Posterior vena cava (tissue), 2 donors: ENCODE data around the gene CD34. TPM values are rescaled to one million over a fixed set of nuclear protein-coding genes. Genes with fewer than 3 reads are reported as not detected.
A peak's percentile ranks its signal among the peaks of the same experiment; 100 is the strongest.
"Not testable (repeated sequence)": the region's sequence is repeated elsewhere in the genome, so short reads cannot be mapped to it uniquely, and the experiment has no call there.

Experiments used
- DNase-seq: peaks from one replicate; pipeline ENCODE4 v3.0.0-alpha.2; 2020; ENCODE audit warnings: low spot score
- intact Hi-C, 2 donors: fragments of 100-400 bp; cut with DNase I; formaldehyde crosslinking; loops; one replicate each; pipeline versions ENCODE4 v1.14.1 to v1.14.2; 2022 to 2023
- total RNA-seq, 2 donors: library from RNA; stranded (reverse); fragmentation: NEBNext Ultra II Directional; extraction: Animal tissue kit (Norgen Biotek cat#: 25700); gene quantifications; one replicate each; pipeline ENCODE4 v1.2.1, GENCODE V29; 2021
- donor health status: DM: yes; HTN: yes; CAD: no.
- donor health status: DM: yes; HTN: yes; CAD: no.

CD34 gene
- total RNA-seq, 2 donors from 2014 or later = 58.1 to 154 TPM

GRCh38 chr1:207938016-207938415 lies 27.1 kb upstream of the CD34 start:
- DNase-seq = no peak
- intact Hi-C loops = no loop called here

GRCh38 chr1:207937204-207937603 lies 26.3 kb upstream of the CD34 start:
- intact Hi-C loops = no loop called here
- no peak for DNase-seq

GRCh38 chr1:207935166-207935583 lies 24.2 kb upstream of the CD34 start:
- intact Hi-C loops = no loop called here
- no peak for DNase-seq

GRCh38 chr1:207933205-207933800 lies 22.4 kb upstream of the CD34 start:
- DNase-seq = no peak
- intact Hi-C loops = no loop called here

GRCh38 chr1:207926984-207927383 lies 16.1 kb upstream of the CD34 start:
- intact Hi-C loops = no loop called here
- DNase-seq = no peak

GRCh38 chr1:207925969-207926368 lies 15.0 kb upstream of the CD34 start:
- intact Hi-C loops, DNase-seq: not testable (repeated sequence)

- DNase-seq = peak; percentile 82
- intact Hi-C loops = no loop called here
Measured at GRCh38 chr1:207925210-207925609, 14.3 kb upstream of the CD34 start.

GRCh38 chr1:207923561-207923960 lies 12.6 kb upstream of the CD34 start:
- DNase-seq = no peak
- intact Hi-C loops = no loop called here

- no peak for DNase-seq
- intact Hi-C loops = no loop called here
Measured at GRCh38 chr1:207923121-207923520, 12.2 kb upstream of the CD34 start.

- intact Hi-C loops = no loop called here
- no peak for DNase-seq
Measured at GRCh38 chr1:207922554-207922953, 11.6 kb upstream of the CD34 start.

GRCh38 chr1:207921321-207921720 lies 10.4 kb upstream of the CD34 start:
- no peak for DNase-seq
- intact Hi-C loops = no loop called here

- no peak for DNase-seq
- intact Hi-C loops = no loop called here
Measured at GRCh38 chr1:207920444-207921021, 9.6 kb upstream of the CD34 start.

- intact Hi-C loops = no loop called here
- no peak for DNase-seq
Measured at GRCh38 chr1:207919523-207920170, 8.7 kb upstream of the CD34 start.

- no peak for DNase-seq
- intact Hi-C loops = no loop called here
Measured at GRCh38 chr1:207918581-207918980, 7.7 kb upstream of the CD34 start.

- no peak for DNase-seq
- intact Hi-C loops = no loop called here
Measured at GRCh38 chr1:207918011-207918410, 7.1 kb upstream of the CD34 start.

- intact Hi-C loops = no loop called here
- DNase-seq = no peak
Measured at GRCh38 chr1:207917080-207917479, 6.2 kb upstream of the CD34 start.

GRCh38 chr1:207913951-207914350 lies 3.0 kb upstream of the CD34 start:
- DNase-seq = no peak
- intact Hi-C loops = no loop called here

- intact Hi-C loops = no loop called here
Measured at GRCh38 chr1:207911856-207912760, 1.2 kb upstream of the CD34 start.

GRCh38 chr1:207909687-207910086 lies 1.2 kb downstream of the CD34 start:
- DNase-seq = no peak
- intact Hi-C loops = no loop called here

More at GRCh38 chr1:207911856-207912760, 1.2 kb upstream of the CD34 start:
- DNase-seq = no peak

- intact Hi-C loops = no loop called here
- DNase-seq = no peak
Measured at GRCh38 chr1:207908107-207908734, 2.7 kb downstream of the CD34 start.
